ENCODE data around the gene JARID2. TPM values are rescaled to one million over a fixed set of nuclear protein-coding genes. Genes with fewer than 3 reads are reported as not detected.

Gene JARID2
- total and polyA plus RNA-seq, 2 of the 8 experiments (the other 6 are each of a cell fraction or from before 2014, with no cell fraction given): 60.1 to 239 TPM

- TF ChIP-seq RAD21 (IDR thresholded peaks at IDR 0.05 in 1 of 2, conservative IDR thresholded peaks at IDR 0.05 in 1 of 2; ENCODE audit: low read depth in 2 of 2, low read length in 2 of 2): peak; percentile 47 to 60; a peak in 3 of 4 replicates
Observed at GRCh38 chr6:15285682-15286294, 39.9 kb downstream of the JARID2 start (continued).
